Measurements from ENCODE around the gene DEFB131A.
"Not testable (repeated sequence)": the region's sequence is repeated elsewhere in the genome, so short reads cannot be mapped to it uniquely, and the experiment has no call there.

DEFB131A gene

GRCh38 chr4:9444114-9444513 lies at the start of gene DEFB131A:
Gene DEFB131A (plus strand): TSS chr4:9444414. CDS start chr4:9444534, 120 bp downstream.
- not testable (repeated sequence) for DNase-seq (ENCODE audit: low read depth in 2 of 2)

- not testable (repeated sequence) for DNase-seq (ENCODE audit: low read depth in 2 of 2)
These were observed 38.4 kb upstream of the DEFB131A start for GRCh38 chr4:9405774-9406173.

GRCh38 chr4:9406491-9406890 lies 37.7 kb upstream of the DEFB131A start:
- not testable (repeated sequence) for DNase-seq (ENCODE audit: low read depth in 2 of 2)

GRCh38 chr4:9409793-9410192 lies 34.4 kb upstream of the DEFB131A start:
- DNase-seq (ENCODE audit: low read depth in 2 of 2) = no peak

GRCh38 chr4:9421884-9422455 lies 22.2 kb upstream of the DEFB131A start:
- not testable (repeated sequence) for DNase-seq (ENCODE audit: low read depth in 2 of 2)

- DNase-seq (ENCODE audit: low read depth in 2 of 2) = not testable (repeated sequence)
These were observed 18.3 kb upstream of the DEFB131A start for GRCh38 chr4:9425916-9426315.

- DNase-seq (ENCODE audit: low read depth in 2 of 2) = not testable (repeated sequence)
These were observed 14.2 kb upstream of the DEFB131A start for GRCh38 chr4:9430061-9430460.

GRCh38 chr4:9433320-9433719 lies 10.9 kb upstream of the DEFB131A start:
- not testable (repeated sequence) for DNase-seq (ENCODE audit: low read depth in 2 of 2)

- DNase-seq (ENCODE audit: low read depth in 2 of 2) = not testable (repeated sequence)
These were observed 7.5 kb upstream of the DEFB131A start for GRCh38 chr4:9436728-9437127.

- DNase-seq (ENCODE audit: low read depth in 2 of 2) = not testable (repeated sequence)
These were observed 1.9 kb upstream of the DEFB131A start for GRCh38 chr4:9442355-9442754.

- not testable (repeated sequence) for DNase-seq (ENCODE audit: low read depth in 2 of 2)
These were observed 467 bp downstream of the DEFB131A start for GRCh38 chr4:9444681-9445080.

GRCh38 chr4:9452251-9452650 lies 8.0 kb downstream of the DEFB131A start:
- not testable (repeated sequence) for DNase-seq (ENCODE audit: low read depth in 2 of 2)

- DNase-seq (ENCODE audit: low read depth in 2 of 2) = not testable (repeated sequence)
These were observed 10.1 kb downstream of the DEFB131A start for GRCh38 chr4:9454284-9454683.

- DNase-seq (ENCODE audit: low read depth in 2 of 2) = not testable (repeated sequence)
These were observed 10.8 kb downstream of the DEFB131A start for GRCh38 chr4:9455046-9455445.

- DNase-seq (ENCODE audit: low read depth in 2 of 2) = not testable (repeated sequence)
These were observed 35.3 kb downstream of the DEFB131A start for GRCh38 chr4:9479466-9479865.

- not testable (repeated sequence) for DNase-seq (ENCODE audit: low read depth in 2 of 2)
These were observed 35.9 kb downstream of the DEFB131A start for GRCh38 chr4:9480066-9480465.

GRCh38 chr4:9482871-9483270 lies 38.7 kb downstream of the DEFB131A start:
- not testable (repeated sequence) for DNase-seq (ENCODE audit: low read depth in 2 of 2)

- DNase-seq (ENCODE audit: low read depth in 2 of 2) = not testable (repeated sequence)
These were observed 39.5 kb downstream of the DEFB131A start for GRCh38 chr4:9483682-9484081.

- DNase-seq (ENCODE audit: low read depth in 2 of 2) = not testable (repeated sequence)
These were observed 42.7 kb downstream of the DEFB131A start for GRCh38 chr4:9486880-9487279.

GRCh38 chr4:9488796-9489195 lies 44.6 kb downstream of the DEFB131A start:
- not testable (repeated sequence) for DNase-seq (ENCODE audit: low read depth in 2 of 2)

- DNase-seq (ENCODE audit: low read depth in 2 of 2) = not testable (repeated sequence)
These were observed 46.3 kb downstream of the DEFB131A start for GRCh38 chr4:9490496-9490895.

GRCh38 chr4:9490986-9491385 lies 46.8 kb downstream of the DEFB131A start:
- not testable (repeated sequence) for DNase-seq (ENCODE audit: low read depth in 2 of 2)

GRCh38 chr4:9493589-9493988 lies 49.4 kb downstream of the DEFB131A start:
- DNase-seq (ENCODE audit: low read depth in 2 of 2) = not testable (repeated sequence)

Measured in stimulated activated CD8-positive, alpha-beta memory T cell treated with anti-CD3 and anti-CD28 coated beads, Interleukin-2, amount 100 ng/mL, for 1 hour (primary cell).